ENCODE measurements around the gene VKORC1L1.
"Not testable (repeated sequence)": the region's sequence is repeated elsewhere in the genome, so short reads cannot be mapped to it uniquely, and the experiment has no call there.

VKORC1L1 gene

GRCh38 chr7:65885533-65885932 is 12.7 kb downstream of the VKORC1L1 start:
- not testable (repeated sequence) for DNase-seq

GRCh38 chr7:65888434-65889156 is 15.7 kb downstream of the VKORC1L1 start:
- not testable (repeated sequence) for DNase-seq

GRCh38 chr7:65889722-65890121 is 16.8 kb downstream of the VKORC1L1 start:
- DNase-seq: not testable (repeated sequence)

- no peak for DNase-seq
Observed at GRCh38 chr7:65892161-65892560, 19.3 kb downstream of the VKORC1L1 start.

GRCh38 chr7:65892835-65893234 is 20.0 kb downstream of the VKORC1L1 start:
- no peak for DNase-seq

- DNase-seq: no peak
Observed at GRCh38 chr7:65896279-65896870, 23.5 kb downstream of the VKORC1L1 start.

GRCh38 chr7:65897289-65897688 is 24.4 kb downstream of the VKORC1L1 start:
- not testable (repeated sequence) for DNase-seq

- DNase-seq: not testable (repeated sequence)
Observed at GRCh38 chr7:65898677-65899447, 26.0 kb downstream of the VKORC1L1 start.

- no peak for DNase-seq
Observed at GRCh38 chr7:65902306-65902705, 29.4 kb downstream of the VKORC1L1 start.

GRCh38 chr7:65907501-65908198 is 34.8 kb downstream of the VKORC1L1 start:
- DNase-seq: no peak

- DNase-seq: no peak
Observed at GRCh38 chr7:65910237-65910636, 37.4 kb downstream of the VKORC1L1 start.

- DNase-seq: no peak
Observed at GRCh38 chr7:65912237-65912636, 39.4 kb downstream of the VKORC1L1 start.

GRCh38 chr7:65915921-65916657 is 43.2 kb downstream of the VKORC1L1 start:
- no peak for DNase-seq

GRCh38 chr7:65923316-65923715 is 50.4 kb downstream of the VKORC1L1 start:
- no peak for DNase-seq

- DNase-seq: no peak
Observed at GRCh38 chr7:65924193-65924592, 51.3 kb downstream of the VKORC1L1 start.

GRCh38 chr7:65925040-65925439 is 52.2 kb downstream of the VKORC1L1 start:
- DNase-seq: no peak

- DNase-seq: no peak
Observed at GRCh38 chr7:65926588-65926987, 53.7 kb downstream of the VKORC1L1 start.

GRCh38 chr7:65927489-65928448 is 54.9 kb downstream of the VKORC1L1 start:
- no peak for DNase-seq

- DNase-seq: no peak
Observed at GRCh38 chr7:65931685-65932084, 58.8 kb downstream of the VKORC1L1 start.

GRCh38 chr7:65937296-65937695 is 64.4 kb downstream of the VKORC1L1 start:
- no peak for DNase-seq

GRCh38 chr7:65938336-65938895 is 65.5 kb downstream of the VKORC1L1 start:
- DNase-seq: no peak

All from stimulated activated CD4-positive, alpha-beta T cell treated with anti-CD3 and anti-CD28 coated beads, Interleukin-2, amount 100 ng/mL, for 24 hours (primary cell).